OCI-LY7 (cell line): ENCODE data around the gene AOAH.

Source experiments
- EZH2phosphoT487 ChIP-seq: fragments of 200-600 bp; sonication (generic); IDR thresholded peaks from 2 replicates; pipeline ENCODE4 v1.6.1; 2018; ENCODE audit warnings: low read depth, borderline replicate concordance, mild to moderate bottlenecking, mixed run types, antibody characterized with exemption, low read length, moderate library complexity, mixed read lengths
- TF ChIP-seq, protein P1 (sequence below): fragments of 200-600 bp; sonication (generic); conservative IDR thresholded peaks from 2 replicates; pipeline ENCODE4 v1.5.1; 2014; ENCODE audit warnings: mild to moderate bottlenecking, antibody characterized with exemption, low read length, moderate library complexity, mixed read lengths

DNA sequence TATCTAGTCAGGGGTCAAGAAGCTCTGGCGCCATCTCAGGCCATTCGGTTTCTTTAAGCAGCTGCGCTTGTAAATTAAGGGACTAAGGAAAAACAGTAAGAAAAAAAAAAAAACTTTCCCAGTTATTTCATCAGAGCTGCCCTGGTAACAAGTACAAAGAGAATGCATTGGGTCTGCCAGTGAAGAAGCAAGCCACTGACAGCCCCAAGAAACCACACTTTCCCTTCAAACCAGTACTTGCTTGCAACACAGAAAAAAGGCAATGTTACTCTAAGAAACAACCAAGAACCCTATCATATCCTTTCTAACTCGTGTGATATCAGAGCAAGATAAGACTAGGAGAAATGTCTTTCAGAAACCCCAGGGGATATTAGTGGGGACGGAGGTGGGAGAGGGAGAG is 40.6 kb upstream of the AOAH start:
- TF ChIP-seq, protein P1, sequence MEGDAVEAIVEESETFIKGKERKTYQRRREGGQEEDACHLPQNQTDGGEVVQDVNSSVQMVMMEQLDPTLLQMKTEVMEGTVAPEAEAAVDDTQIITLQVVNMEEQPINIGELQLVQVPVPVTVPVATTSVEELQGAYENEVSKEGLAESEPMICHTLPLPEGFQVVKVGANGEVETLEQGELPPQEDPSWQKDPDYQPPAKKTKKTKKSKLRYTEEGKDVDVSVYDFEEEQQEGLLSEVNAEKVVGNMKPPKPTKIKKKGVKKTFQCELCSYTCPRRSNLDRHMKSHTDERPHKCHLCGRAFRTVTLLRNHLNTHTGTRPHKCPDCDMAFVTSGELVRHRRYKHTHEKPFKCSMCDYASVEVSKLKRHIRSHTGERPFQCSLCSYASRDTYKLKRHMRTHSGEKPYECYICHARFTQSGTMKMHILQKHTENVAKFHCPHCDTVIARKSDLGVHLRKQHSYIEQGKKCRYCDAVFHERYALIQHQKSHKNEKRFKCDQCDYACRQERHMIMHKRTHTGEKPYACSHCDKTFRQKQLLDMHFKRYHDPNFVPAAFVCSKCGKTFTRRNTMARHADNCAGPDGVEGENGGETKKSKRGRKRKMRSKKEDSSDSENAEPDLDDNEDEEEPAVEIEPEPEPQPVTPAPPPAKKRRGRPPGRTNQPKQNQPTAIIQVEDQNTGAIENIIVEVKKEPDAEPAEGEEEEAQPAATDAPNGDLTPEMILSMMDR = no peak
- no peak for TF ChIP-seq EZH2phosphoT487
